8988T (cell line): Measurements from ENCODE around the gene ANKRD23.

Experiments
- DNase-seq: peaks from one replicate; pipeline ENCODE4 v3.0.0; 2011

Gene ANKRD23

DNA sequence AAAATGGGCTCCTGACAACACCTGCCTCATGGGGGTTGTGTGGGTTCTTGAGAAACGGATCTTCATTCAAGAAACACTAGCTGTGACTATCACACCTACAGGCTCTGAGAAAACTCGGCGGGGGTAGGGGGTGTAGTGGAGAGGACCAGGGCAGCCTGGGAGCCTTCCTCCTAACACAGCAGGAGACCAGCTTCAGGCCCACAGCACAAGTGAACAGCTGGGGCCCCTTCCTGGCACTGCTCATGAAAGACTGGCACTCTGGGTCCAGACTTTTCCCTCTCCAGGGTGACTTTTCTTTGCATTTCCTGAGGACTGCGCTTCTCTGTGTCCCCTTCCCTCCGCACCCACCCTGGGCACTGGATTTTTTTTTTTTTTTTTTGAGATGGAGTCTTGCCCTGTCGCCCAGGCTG is 33.2 kb upstream of the ANKRD23 start:
- DNase-seq, result no peak

DNA sequence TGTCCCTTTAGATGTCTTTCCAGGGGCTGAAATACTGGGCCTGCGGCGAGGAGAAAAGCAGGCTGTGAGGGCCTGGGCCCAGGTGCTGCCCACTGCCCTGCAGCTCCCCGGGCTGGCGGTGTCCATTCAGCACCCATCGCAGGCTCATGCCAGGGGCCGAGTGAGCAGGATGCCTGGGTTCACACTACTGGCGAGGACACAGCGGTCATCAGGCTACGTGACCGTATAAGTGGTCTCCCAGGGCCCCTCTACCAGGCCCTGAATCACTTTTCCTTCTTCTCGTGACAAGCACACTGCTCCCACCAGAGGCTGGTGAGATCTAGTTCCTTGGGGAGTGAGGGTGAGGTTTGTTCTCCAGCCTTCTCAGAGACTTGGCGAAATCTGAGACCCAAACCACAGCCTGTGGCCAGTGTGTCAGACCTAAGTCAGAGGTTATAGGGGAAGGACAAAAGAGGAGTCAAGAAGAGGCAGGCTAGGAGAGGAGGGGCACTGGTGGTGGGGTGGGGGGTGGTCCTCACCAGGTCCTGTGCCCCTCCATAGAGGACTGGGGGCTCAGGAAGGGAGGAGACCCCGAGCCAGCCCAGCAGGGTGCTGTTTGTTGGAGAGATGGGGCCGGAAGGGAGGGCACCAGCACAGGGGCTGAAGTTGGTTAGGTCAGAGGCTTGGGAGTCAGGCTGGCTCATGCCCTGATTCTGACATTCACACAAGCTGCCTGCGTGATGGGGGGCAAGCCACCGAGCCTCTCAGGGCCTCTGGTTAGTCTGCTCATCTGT is 32.6 kb upstream of the ANKRD23 start:
- no peak for DNase-seq

- no peak for DNase-seq
These were observed 31.9 kb upstream of the ANKRD23 start for GRCh38 chr2:96875498-96876268.

DNA sequence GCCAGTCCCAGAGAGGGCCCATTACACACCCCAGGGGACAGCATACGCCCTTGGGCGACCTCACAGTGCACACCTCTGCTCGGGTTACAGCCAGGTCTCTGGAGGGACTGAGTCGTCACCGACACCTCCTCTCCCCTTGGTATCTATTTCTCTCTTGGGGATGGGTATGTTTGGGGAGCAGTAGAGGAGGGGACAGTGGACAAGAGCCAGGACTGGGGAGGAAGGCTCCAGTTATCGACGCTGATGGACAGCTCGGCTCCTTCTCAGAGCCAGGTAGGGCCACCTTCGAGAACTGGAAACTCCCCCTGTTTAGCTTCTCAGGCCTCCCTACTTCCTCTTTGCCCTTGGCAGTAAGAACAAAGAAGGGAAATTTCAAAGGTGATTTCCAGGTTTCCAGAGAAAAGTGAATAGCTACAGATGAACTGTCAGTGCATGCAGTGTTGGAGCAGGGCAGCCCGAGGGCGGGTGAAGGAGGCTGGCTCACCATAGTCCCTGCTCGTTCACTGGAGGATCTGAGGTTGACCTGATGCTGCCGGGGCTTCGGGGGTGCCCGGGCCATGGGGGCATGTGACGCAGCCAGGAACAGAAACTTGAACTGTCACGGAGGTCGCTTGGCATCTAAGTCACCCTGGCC is 30.5 kb upstream of the ANKRD23 start:
- no peak for DNase-seq

DNA sequence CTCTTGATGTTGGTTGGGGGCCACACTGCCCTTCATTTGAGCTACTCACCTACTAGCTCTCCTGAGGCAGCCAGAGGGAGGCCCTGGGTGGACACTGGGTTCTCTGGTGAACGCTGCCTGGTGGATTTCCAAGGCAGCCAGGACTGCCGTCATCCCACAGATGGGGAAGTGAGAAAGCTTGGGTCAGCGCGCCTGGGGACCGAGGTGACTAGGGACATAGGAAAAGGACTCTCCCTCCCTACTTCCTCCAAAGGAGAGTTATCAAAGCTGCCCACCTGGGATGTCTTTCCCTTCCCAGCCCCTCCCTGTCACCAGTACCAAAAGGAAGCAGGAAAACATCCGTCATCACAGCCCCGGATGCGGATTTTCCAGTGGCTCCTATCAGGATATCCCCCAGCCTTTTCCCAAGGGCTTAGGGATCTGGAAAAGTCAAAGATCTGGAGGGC is 29.9 kb upstream of the ANKRD23 start:
- DNase-seq, result no peak

- DNase-seq, result no peak
These were observed 28.9 kb upstream of the ANKRD23 start for GRCh38 chr2:96872591-96873349.

DNA sequence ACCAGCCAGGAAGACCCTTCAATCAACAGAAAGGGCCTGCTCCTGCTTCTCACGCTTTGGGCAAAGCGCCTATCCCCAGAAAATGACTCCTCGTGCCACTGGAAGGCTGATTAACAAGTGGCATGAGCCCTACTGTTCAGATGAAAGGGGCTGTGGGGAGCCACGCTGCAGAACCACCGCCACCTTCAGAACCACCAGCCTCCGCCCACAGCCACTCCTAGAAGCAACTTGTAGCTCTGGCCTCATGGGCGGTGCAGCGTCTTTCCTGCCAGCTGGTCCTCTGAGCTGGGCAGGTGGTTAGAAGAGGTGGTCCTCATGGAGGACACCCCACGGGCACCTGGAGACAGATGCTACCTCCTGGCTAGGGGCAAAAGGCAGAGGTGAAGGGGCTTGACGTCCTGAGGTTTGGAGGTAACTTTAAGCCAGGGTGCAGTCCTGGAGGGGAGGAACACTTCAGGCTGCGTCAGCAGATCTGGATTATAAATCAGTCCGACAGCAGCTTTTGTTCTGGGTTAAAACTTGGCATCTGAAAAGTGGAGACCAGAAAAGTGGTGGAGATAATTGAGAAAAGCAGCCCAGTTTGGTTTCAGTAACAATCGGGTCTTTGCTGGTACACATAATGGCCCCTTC is 26.9 kb upstream of the ANKRD23 start:
- DNase-seq, result no peak

GRCh38 chr2:96869822-96870625 is 26.2 kb upstream of the ANKRD23 start, which contains the start of gene SEMA4C:
Gene SEMA4C, minus strand, starts transcription at chr2:96870080. Its CDS starts 2,194 bp downstream, at chr2:96867886.
- DNase-seq, result no peak

- peak; percentile 60 for DNase-seq
These were observed 25.5 kb upstream of the ANKRD23 start for GRCh38 chr2:96869281-96869821.

DNA sequence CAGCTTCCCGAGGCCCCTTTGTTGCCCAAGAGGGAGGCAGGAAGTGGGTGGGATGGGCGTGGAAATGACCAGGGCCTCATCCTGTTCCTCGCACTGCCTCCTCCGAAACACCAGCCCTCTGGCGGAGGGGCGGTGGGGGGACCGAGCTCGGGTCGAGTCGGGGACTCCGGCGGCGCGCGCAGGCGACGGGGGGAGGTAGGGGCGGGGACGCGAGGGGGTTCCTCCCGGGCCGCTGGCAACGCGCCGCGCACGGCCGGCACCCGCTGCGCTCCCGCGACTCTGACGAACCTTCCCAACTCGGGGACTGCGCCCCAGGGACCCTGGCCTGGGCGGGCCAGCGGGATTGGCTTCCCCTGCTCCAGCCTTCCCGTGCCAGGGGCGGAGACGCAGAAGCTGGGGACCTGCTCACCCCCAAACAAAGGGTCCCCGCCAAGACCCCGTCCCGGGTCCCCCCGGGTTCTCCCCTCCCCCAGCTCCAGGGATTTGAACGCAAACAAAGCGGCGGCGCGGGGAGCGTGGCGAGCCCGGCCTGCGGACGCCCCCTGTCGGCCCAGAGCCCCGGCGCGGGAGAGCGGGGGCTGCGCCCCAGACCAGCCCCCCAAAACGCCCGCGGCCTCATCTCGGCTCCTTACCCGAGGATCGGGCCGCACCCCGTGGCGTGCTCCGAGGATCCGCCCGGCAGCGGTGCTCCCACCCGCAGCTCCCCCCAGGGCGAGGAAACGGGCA is 24.9 kb upstream of the ANKRD23 start:
- DNase-seq, result peak; percentile 93

DNA sequence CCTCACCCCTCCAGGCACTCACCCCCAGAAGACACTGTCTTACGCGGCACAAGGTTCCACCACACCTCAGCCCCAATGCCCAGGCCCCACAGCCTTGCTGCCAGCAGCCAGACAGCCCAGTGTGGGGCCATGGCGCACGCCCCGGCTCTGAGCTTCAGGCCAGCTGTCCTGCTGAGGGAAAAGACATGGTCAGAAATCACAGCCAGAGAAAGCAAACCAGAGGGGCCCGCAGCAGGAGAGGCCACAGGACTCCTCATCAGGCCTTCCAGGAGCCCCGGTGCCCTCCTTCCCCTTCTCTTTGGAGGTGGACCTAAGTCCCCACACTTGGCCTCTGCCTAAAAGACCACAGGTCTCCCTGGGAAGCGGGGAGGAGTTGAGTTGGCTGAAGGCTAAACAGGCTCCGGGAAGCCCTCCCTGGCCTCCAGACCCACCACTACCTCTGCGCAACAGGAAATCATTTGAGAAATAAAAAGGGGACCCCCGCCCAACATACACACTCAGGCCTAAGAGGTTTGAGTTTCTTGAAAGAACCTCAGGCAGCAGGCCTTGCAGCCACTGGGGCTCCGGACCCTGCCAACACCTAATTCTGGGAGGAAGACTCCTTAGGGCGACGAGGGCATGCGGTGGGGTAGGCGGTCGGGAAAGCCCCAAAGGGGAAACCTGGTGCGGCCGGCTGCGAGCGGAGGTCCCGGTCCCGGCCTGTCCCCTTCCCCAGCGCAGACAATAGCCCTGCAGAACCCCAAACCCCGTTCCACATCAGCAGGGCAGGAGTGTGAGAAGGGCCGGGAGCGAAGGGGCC is 24.1 kb upstream of the ANKRD23 start:
- no peak for DNase-seq

GRCh38 chr2:96866986-96867755 is 23.4 kb upstream of the ANKRD23 start:
- no peak for DNase-seq

DNA sequence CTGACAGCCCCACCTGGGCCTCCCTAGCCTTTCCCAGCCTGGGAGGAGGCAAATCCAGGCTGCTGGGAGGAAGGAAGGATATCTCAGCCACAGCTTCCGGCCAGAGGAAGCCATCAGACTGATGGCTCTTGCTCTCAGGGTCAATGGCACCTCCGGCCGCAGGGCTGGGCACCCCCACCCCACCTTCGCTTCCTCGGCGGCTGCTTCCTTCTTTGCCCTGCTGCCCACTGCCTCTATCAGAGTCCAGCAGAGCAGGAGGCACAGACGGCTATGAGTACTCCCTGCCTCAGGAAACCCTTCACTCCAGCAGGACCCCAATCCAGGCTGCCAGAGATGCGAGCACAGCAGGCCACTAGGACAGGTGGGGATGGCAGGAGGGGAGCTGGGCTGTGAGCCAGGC is 22.8 kb upstream of the ANKRD23 start:
- no peak for DNase-seq

DNA sequence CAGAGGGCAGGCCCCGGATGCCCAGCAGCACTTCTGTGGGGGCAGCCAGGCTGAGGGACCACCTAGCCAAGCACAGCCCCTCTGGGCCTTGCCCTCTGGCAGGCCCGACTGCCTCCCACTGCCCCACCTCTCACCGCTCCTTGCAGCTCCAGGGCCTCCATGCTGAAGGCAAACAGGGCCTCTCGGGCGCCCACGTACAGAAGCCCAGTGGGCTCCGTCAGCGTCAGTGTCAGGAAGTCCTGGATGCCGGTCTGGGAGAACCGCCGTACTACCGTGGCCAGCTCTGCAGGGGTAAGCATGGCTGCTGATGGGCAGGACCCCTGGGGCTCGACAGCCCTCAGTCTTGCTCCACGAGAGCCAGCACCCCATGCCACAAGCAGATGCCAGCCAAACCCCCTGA is 22.3 kb upstream of the ANKRD23 start:
- DNase-seq, result no peak

DNA sequence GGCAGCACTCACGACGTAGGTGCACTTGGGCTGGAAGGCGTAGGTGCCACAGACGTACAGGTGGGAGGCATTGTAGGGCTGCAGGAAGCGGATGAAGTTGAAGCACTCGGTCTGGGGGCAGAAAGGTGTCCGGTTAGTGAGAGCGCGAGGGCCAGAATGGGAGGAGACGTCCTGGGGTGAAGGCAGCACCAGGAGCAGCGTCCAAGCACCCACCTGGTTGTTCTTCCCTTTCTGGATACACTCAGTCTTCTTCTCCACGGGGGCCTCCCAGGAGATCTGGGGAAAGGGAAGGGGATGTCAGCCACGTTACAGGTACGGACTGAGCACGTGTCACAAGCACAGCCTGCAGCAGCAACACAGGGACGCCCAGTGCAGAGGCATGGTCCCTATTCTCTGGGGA is 21.8 kb upstream of the ANKRD23 start:
- DNase-seq, result no peak

GRCh38 chr2:96864343-96865091 is 20.7 kb upstream of the ANKRD23 start:
- DNase-seq, result no peak

DNA sequence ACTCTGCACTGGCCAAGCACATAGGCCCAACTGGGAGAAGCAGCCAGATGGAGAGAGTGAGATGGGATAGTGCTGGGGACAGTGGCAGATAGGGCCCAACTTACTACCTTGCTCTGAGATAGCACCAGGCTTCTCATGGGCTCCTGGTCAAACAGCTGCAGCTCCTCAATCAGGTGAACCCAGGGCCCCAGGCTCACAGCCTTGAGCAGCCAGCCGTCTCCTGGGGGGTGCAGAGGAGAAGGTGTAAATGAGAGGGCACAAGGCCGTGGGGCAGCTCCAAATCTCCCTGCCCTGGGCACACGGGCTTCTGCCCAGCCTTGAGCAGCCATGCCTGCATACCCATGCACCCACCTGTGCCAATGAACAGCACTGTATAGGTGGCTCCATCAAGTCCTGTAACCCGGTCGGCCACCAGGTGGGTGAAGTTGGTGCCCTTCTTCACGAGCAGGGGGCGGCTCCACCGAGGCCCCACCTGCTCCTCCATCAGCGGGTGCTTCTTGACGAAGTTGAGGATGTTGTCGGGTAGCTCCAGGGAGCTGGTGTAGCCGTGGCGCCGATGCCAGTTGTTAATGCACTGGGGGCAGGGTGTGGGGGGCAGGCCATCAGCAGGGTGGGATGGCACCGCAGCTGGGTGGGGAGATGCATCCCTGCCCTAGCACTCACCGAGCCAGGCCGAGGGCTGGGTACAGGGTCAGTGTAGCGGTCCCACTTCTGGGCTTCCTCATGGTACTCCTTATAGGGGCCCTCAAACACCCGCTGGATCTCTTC is 19.9 kb upstream of the ANKRD23 start:
- no peak for DNase-seq
